ENCODE results near the gene PNPLA3. TPM values are rescaled to one million over a fixed set of nuclear protein-coding genes. Genes with fewer than 3 reads are reported as not detected.

PNPLA3 gene
- total RNA-seq, 2 experiments from 2014 or later: 0.45 TPM; not detected in 1

DNA sequence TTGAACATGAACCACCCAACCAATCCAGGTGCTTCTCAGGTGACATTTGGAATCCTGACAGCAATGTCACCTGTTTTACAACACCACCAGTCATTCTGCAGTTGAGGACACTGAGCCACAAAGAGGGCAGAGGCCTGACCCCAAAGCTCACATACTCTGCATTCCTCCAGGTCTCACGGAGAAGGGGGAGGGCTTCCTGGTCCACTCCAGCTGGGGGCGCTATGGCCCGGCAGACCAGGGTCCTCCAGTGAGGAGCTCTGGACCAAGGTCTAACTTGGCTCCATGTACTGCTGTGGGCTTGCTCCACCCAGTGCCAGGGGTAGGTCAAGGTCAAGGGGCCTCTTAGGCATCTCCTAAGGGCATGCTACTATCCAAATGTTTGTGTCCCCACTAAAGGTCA, 1.5 kb upstream of the PNPLA3 start:
- H3K27me3 Mint-ChIP-seq: peaks cover 34% of the 10 kb centered on the region
- DNase-seq (no peak), ATAC-seq (ENCODE audit: low read depth) (no peak)
- H3K27ac Mint-ChIP-seq: no peak overlapping the region
- H3K4me3 Mint-ChIP-seq: no peak overlapping the region
- no peaks in the 10 kb centered on the region for H3K36me3 Mint-ChIP-seq
- H3K4me1 Mint-ChIP-seq: peaks cover 3% of the 10 kb centered on the region
- H3K9me3 Mint-ChIP-seq: no peaks in the 10 kb centered on the region
- POLR2A ChIA-PET: no interaction called here

DNA sequence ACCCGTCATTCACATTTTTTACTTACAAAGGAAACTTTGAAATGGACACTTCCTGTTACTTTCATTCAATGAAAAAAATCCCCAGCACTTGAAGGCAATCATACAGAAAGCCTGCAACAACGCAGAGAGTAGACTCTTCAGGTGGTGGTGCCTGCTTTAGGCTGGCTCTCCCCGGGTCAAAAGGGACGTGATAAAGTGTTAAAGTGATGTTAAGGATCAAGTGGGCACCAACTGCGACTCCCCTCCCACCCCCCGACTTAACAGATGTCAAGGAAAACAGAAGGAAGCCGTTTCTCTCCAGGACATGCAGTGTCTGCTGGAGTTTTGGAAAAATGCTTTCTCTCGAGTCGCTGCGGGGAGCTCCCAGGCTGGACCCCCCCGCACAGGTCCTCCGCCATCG, 414 bp upstream of the PNPLA3 start:
- DNase-seq: no peak
- no peaks in the 10 kb centered on the region for H3K36me3 Mint-ChIP-seq
- POLR2A ChIA-PET: no interaction called here
- peaks cover 3% of the 10 kb centered on the region for H3K4me1 Mint-ChIP-seq
- H3K27ac Mint-ChIP-seq: peak overlapping the region; percentile 70
- H3K9me3 Mint-ChIP-seq: no peaks in the 10 kb centered on the region
- H3K4me3 Mint-ChIP-seq: peak overlapping the region; percentile 84
- no peak for ATAC-seq (ENCODE audit: low read depth)
- H3K27me3 Mint-ChIP-seq: peaks cover 37% of the 10 kb centered on the region

DNA sequence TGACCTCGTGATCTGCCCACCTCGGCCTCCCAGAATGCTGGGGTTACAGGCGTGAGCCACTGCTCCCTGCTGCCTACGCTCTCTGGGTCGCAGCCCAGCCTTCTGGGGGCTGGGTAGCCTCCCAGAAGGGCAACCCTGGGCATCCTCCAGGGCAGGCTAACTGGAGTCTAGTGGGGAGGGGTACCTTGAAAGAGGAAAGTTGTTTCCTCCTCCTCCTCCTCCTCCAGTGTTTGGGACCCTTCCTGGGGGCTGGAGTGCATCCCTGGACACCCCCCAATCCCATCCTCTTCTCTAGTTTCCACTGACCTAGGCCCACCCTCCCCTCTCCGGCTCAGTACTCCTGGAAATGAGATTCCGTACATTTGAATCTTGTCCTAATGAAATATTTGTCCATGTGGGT, 1.3 kb downstream of the PNPLA3 start:
- Mint-ChIP-seq H3K36me3 (no peaks in the 10 kb centered on the region), H3K4me3 (peak overlapping the region; percentile 29), H3K27ac (no peak overlapping the region), H3K4me1 (peaks cover 3% of the 10 kb centered on the region), H3K9me3 (no peaks in the 10 kb centered on the region), H3K27me3 (peaks cover 40% of the 10 kb centered on the region)
- POLR2A ChIA-PET: no interaction called here
- DNase-seq (no peak), ATAC-seq (ENCODE audit: low read depth) (no peak)

DNA sequence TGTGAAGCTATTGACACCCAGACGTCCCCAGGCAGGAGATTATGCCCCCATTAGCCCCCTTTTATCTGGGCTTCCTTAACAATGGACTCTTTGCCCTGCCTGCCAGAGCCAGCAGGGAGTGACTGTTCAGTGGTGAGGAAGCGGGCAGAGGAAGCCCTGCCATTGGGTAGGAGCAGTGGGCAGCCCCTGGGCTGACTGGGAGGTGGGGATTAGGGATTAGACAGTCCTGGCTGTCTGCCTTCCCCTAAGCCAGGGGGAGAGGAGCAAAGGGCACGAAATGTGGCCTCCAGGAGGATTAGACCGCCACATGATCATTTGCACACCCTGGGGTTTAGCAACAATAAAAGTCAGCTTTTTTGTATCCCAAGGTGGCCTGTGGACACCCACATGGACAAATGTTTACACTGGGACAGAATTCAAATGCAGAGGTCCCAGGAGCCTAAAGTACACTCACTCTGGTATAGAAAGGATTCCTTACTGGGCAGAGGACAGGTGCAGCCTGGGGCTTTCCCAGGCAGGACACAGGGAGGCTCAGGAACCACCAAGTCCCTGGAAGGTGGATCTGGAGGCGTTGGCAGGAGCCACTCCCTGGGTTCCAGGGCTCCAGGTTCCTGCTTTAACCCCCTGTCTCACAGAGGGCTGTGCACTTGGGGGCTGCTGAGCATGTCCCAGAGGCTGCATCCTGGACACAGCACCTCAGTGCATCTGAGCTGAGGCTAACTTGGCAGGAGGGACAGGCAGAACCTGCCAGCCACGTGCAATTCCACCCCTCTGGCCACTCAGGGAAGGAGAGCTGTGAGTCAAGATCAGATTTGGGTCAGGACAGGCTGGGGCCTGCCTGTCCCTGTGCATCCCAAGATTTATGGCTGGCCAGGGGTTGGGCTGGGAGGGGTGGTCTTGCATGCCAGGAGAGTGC, 2.1 kb downstream of the PNPLA3 start:
- DNase-seq (no peak), ATAC-seq (ENCODE audit: low read depth) (no peak)
- Mint-ChIP-seq H3K9me3 (no peaks in the 10 kb centered on the region), H3K4me3 (peak overlapping the region; percentile 29), H3K4me1 (peaks cover 3% of the 10 kb centered on the region), H3K36me3 (no peaks in the 10 kb centered on the region), H3K27ac (no peak overlapping the region), H3K27me3 (peaks cover 37% of the 10 kb centered on the region)
- POLR2A ChIA-PET: no interaction called here

DNA sequence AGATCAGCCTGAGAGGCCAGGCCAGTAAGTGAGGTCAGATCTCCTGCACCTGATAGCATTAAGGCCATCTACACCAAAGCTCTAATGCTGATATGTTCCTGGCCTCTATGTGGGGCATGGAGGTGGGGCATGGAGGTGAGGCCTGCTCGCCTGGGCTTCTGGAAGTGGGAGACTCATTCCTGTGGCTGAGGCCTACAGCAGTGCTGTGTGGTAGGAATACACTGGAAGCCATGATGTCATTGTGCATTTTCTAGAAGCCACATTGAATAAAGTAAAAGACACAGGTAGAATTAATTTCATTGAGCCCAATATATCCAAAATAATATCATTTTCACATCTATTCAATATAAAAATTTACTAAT, 2.7 kb downstream of the PNPLA3 start:
- POLR2A ChIA-PET: no interaction called here
- ATAC-seq (ENCODE audit: low read depth): no peak
- H3K36me3 Mint-ChIP-seq: no peaks in the 10 kb centered on the region
- H3K4me1 Mint-ChIP-seq: peaks cover 3% of the 10 kb centered on the region
- H3K4me3 Mint-ChIP-seq: no peak overlapping the region
- peaks cover 34% of the 10 kb centered on the region for H3K27me3 Mint-ChIP-seq
- no peak overlapping the region for H3K27ac Mint-ChIP-seq
- DNase-seq: no peak
- H3K9me3 Mint-ChIP-seq: no peaks in the 10 kb centered on the region

DNA sequence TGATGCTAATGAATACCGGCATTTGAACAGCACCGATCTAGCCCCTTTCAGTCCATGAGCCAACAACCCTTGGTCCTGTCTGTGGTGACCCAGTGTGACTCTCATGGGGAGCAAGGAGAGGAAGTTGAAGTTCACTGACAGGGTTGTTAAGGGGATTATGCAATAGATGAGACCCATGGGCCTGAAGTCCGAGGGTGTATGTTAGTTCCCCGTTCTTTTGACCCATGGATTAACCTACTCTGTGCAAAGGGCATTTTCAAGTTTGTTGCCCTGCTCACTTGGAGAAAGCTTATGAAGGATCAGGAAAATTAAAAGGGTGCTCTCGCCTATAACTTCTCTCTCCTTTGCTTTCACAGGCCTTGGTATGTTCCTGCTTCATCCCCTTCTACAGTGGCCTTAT, 4.9 kb downstream of the PNPLA3 start:
- H3K9me3 Mint-ChIP-seq: no peaks in the 10 kb centered on the region
- H3K27me3 Mint-ChIP-seq: peaks cover 22% of the 10 kb centered on the region
- POLR2A ChIA-PET: no interaction called here
- no peak for DNase-seq
- no peak overlapping the region for H3K27ac Mint-ChIP-seq
- no peak for ATAC-seq (ENCODE audit: low read depth)
- no peak overlapping the region for H3K4me3 Mint-ChIP-seq
- no peaks in the 10 kb centered on the region for H3K4me1 Mint-ChIP-seq
- H3K36me3 Mint-ChIP-seq: no peaks in the 10 kb centered on the region

DNA sequence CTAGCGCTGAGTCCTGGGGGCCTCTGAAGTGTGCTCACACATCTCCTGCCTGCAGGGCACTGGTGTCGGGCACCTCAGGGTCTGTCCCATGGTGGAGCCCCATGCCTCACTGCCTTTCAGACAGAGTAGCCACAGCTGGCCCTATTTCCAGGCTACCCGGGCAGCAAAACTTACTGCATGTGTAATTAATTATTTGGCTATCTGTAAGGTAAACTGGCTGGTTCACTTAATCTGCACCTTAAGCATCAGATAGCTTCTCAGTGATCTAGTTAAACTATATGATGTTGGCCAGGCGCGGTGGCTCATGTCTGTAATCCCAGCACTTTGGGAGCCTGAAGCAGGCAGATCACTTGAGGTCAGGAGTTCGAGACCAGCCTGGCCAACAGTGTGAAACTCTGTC, 5.3 kb downstream of the PNPLA3 start:
- POLR2A ChIA-PET: no interaction called here
- peaks cover 21% of the 10 kb centered on the region for H3K27me3 Mint-ChIP-seq
- H3K27ac Mint-ChIP-seq: no peak overlapping the region
- no peaks in the 10 kb centered on the region for H3K4me1 Mint-ChIP-seq
- ATAC-seq (ENCODE audit: low read depth) (no peak), DNase-seq (no peak)
- no peak overlapping the region for H3K4me3 Mint-ChIP-seq
- H3K36me3 Mint-ChIP-seq: no peaks in the 10 kb centered on the region
- H3K9me3 Mint-ChIP-seq: no peaks in the 10 kb centered on the region

DNA sequence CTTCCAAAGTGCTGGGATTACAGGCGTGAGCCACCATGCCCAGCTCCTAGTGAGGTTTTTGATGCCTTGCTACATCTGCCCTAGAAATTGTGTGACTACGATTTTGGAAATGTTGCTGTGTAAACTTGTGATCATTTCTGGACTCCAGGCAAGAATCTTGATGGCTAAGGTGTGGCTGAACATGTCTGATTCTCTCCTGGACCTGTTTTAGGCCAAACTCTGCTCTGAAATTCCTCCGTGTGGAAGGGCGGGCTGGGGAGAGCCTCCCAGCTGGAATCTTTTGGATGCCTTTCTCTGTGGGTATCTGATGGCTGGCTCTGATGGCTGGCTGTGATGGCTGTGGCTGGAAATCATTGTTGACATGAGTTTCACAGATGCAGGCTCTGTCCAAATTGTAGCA, 8.2 kb downstream of the PNPLA3 start:
- Mint-ChIP-seq H3K27me3 (peaks cover 6% of the 10 kb centered on the region), H3K27ac (no peak overlapping the region), H3K9me3 (no peaks in the 10 kb centered on the region), H3K36me3 (no peaks in the 10 kb centered on the region), H3K4me1 (no peaks in the 10 kb centered on the region), H3K4me3 (no peak overlapping the region)
- ATAC-seq (ENCODE audit: low read depth) (no peak), DNase-seq (no peak)
- POLR2A ChIA-PET: no interaction called here

DNA sequence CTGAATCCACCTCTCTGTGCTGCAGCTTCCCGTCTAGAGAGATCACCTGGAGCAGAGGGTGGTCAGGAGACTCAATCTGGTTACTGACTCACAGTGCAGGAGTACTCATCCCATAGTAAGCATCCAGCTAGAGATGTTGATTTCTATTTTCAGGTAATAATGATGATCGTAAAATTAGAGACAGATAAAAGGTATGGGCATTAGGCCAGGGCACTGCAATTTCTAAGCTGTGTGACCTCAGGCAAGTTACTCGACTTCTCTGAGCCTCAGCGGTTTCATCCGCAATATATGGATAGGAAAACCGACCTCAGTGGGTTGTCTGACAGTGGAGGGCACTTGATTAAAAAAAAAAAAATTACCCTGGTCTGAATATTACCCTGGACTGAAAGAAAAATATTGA, 17.8 kb downstream of the PNPLA3 start:
- H3K27me3 Mint-ChIP-seq: peaks cover 5% of the 10 kb centered on the region
- no peak overlapping the region for H3K4me3 Mint-ChIP-seq
- H3K36me3 Mint-ChIP-seq: no peaks in the 10 kb centered on the region
- no peaks in the 10 kb centered on the region for H3K9me3 Mint-ChIP-seq
- no peak for ATAC-seq (ENCODE audit: low read depth)
- POLR2A ChIA-PET: interaction anchor here (1.2 kb wide), 1 partner anchor 14 kb away, joined by 3 read pairs; the partner anchor contains the start of gene SAMM50
- peaks cover 2% of the 10 kb centered on the region for H3K4me1 Mint-ChIP-seq
- H3K27ac Mint-ChIP-seq: no peak overlapping the region
- no peak for DNase-seq

DNA sequence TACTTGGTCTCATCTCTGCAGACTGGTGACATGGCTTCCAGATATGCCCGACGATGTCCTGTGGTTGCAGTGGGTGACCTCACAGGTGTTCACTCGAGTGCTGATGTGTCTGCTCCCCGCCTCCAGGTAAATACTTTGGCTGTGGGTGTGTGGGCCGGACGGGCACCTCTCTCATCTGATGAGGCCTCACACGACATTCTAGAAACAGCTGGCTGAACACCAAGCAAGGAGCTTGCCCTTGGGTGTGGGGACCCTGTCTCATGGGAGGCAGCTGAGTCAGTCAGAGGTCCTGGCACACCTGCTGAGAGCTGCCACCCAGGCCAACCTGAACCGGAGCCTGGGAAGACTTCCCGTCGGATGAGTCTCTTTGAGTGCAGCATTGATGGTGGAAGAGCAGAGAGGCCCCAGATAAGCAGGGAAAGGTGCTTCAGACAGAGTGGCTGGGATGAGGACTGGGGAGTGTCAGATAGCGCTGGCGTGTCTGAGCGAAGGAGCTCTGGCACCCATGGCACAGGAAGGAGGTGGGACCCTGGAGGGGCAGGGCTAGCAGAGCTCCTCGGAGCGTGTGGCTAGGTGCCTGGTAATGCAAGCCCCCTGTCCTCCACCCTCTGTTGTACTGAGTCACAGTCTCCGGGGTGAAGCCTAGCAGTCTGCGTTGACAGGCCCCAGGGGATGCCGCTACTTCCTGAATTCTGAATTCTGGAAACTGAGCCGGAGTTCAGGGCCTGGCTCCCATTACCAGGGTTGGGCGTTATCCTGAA, 21.2 kb downstream of the PNPLA3 start:
- DNase-seq: no peak
- Mint-ChIP-seq H3K9me3 (no peaks in the 10 kb centered on the region), H3K4me3 (no peak overlapping the region), H3K36me3 (no peaks in the 10 kb centered on the region), H3K4me1 (peaks cover 2% of the 10 kb centered on the region), H3K27me3 (peaks cover 5% of the 10 kb centered on the region), H3K27ac (no peak overlapping the region)
- POLR2A ChIA-PET: interaction anchor here (1.5 kb wide), 1 partner anchor 10 kb away, joined by 9 read pairs; the partner anchor contains the start of gene SAMM50
- ATAC-seq (ENCODE audit: low read depth): no peak

DNA sequence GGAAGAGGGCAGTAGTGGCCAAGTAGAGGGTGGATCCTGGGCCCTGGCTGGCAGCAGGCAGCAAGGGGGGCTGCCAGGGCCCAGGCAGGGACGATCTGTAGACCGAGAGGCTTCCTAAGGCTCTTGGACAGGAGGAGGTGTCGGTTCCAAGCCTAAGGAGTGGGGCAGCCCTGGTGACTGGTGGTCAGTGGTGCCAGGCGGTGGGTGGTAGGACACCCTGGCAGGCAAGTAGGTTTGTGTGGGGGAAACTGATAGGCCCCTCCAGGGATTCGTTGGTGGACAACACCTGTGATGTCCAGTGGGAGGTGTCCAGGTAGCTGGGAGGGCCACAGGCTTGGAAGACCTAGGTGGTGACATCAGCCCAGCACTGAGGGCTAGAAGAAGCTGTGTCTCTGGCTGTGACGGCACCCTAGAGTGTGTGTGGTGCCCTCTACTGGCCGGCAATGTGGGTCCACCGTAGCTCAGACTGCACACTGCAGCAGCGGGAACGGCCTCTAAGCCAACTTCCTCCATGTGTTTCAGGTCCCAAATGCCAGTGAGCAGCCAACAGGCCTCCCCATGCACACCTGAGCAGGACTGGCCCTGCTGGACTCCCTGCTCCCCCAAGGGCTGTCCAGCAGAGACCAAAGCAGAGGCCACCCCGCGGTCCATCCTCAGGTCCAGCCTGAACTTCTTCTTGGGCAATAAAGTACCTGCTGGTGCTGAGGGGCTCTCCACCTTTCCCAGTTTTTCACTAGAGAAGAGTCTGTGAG, 22.2 kb downstream of the PNPLA3 start:
- POLR2A ChIA-PET: interaction anchor here (1.5 kb wide), 1 partner anchor 9 kb away, joined by 9 read pairs; the partner anchor contains the start of gene SAMM50
- Mint-ChIP-seq H3K4me3 (no peak overlapping the region), H3K9me3 (no peaks in the 10 kb centered on the region), H3K4me1 (peaks cover 2% of the 10 kb centered on the region), H3K36me3 (no peaks in the 10 kb centered on the region), H3K27me3 (peaks cover 5% of the 10 kb centered on the region), H3K27ac (no peak overlapping the region)
- DNase-seq: peak; percentile 74
- ATAC-seq (ENCODE audit: low read depth): peak; percentile 100

DNA sequence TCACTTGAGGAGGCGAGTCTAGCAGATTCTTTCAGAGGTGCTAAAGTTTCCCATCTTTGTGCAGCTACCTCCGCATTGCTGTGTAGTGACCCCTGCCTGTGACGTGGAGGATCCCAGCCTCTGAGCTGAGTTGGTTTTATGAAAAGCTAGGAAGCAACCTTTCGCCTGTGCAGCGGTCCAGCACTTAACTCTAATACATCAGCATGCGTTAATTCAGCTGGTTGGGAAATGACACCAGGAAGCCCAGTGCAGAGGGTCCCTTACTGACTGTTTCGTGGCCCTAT, 22.7 kb downstream of the PNPLA3 start:
- H3K27ac Mint-ChIP-seq: no peak overlapping the region

DNA sequence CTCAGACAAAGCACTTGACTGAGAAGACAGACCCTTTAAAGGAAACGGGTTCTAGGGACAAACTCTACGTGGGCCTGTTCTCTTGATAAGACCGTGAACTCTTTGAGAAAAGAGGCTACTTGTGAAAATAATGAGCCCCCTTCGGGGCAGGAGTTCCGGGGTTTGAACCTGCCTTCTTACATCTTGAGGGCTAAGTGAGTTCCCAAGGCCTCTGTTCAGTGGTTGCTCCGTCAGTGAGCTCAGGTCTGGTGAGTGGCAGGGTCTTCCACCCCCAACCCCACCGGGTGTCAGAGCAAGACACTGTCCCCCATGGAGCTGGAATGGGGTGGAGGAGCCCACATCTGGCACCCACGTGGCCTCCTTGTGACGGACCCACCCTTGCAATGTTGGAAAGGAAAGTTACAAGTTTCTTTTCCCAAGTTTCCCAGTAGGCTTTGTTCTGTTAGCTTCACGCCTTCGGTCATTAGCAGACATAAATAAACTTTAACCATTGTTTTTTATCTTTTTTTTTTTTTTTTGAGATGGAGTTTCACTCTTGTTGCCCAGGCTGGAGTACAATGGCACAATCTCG, 25.3 kb downstream of the PNPLA3 start:
- Mint-ChIP-seq H3K9me3 (no peaks in the 10 kb centered on the region), H3K27me3 (no peaks in the 10 kb centered on the region), H3K36me3 (no peaks in the 10 kb centered on the region), H3K4me3 (no peak overlapping the region), H3K4me1 (peaks cover 2% of the 10 kb centered on the region), H3K27ac (no peak overlapping the region)
- DNase-seq (no peak), ATAC-seq (ENCODE audit: low read depth) (no peak)
- POLR2A ChIA-PET: interaction anchor here (1.3 kb wide), 1 partner anchor 66 kb away, joined by 3 read pairs; no protein-coding TSS in a partner anchor

More for the DNA sequence above, 22.7 kb downstream of the PNPLA3 start:
- POLR2A ChIA-PET: interaction anchor here (1.5 kb wide), 1 partner anchor 8 kb away, joined by 9 read pairs; the partner anchor contains the start of gene SAMM50
- Mint-ChIP-seq H3K27me3 (peaks cover 5% of the 10 kb centered on the region), H3K36me3 (no peaks in the 10 kb centered on the region), H3K4me1 (peaks cover 2% of the 10 kb centered on the region), H3K9me3 (no peaks in the 10 kb centered on the region), H3K4me3 (no peak overlapping the region)
- ATAC-seq (ENCODE audit: low read depth): no peak
- no peak for DNase-seq
